ENCODE data around the gene SERPINA10.
"Not testable (repeated sequence)": the region's sequence is repeated elsewhere in the genome, so short reads cannot be mapped to it uniquely, and the experiment has no call there.

Gene SERPINA10

DNA sequence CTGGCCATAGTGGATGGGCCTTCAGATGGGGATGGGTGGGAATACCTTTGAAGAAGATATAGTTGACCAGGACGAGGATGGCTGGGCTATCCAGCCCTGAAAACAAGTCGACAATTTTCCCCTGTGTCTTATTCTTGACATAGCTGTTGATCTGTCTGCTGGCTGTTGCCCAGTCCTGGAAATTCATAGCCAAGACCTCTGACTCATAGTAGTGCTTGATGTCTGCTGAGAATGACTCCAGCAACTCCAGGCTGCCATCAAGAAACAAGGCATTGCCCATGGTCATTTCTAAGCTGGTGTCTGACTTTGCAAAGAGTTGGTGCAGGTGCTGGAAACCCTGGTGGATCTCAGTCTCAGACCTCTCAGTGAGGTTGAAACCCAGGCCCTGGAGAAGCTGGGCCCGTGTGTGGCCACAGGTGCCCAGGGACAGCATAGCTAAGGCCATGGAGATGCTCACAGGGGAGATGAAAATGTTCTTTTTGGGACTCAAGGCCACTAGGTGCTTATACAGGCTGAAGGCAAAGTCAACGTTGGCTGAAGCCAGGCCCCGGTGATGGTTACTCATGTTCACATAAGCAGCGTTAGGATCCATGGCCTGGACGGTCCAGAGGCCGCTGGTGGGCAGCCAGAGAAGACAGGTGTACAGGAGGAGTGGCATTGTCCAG lies 21.1 kb upstream of the SERPINA10 start:
- no peak for DNase-seq

GRCh38 chr14:94312481-94313246 lies 19.6 kb upstream of the SERPINA10 start:
- no peak for DNase-seq

GRCh38 chr14:94310248-94310647 lies 17.2 kb upstream of the SERPINA10 start:
- no peak for DNase-seq

DNA sequence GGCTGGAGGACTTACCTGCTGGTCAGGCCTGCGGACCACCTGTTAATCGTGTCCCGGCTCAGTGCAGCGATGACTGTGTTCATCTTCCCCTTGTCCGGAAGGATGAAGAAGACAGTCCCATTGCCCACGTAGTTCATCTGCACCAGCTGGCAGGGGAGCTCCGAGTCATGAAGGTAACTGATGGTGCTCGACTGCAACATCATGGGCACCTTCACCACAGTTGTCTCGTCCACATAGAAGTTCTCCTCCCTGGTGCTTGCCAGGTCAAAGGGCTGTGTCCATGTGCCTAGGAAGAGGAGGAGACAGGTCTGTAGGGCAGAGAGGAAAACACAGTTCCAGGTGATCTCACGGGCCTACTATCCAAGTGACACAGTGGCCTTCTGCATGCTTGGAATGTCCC lies 16.7 kb upstream of the SERPINA10 start:
- no peak for DNase-seq

DNA sequence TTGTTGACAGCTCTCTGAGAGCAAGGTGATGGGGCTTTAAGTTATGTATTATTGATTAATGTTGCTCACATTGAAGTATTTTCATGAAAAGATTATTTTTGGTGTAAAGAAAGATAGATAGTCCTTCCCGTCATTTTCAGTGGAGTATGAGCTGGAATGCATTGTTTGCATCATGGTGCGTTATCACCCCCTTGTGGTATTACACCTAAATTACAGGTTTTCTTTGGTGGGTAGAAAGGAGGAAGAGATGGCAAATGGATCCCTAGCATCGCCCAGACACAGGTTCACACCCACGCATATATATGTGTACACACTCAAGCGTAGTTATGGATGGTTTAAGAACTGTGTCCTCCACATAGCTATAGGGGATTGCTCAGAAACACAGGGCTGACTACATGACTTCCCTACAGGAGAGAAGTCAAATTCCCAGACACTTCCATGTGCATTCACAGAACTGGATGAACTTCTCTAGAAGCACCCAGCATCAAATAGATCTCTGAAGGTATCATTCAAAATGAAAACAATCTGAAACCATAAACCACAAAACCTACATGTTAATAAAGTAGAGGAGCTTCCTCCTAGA lies 14.4 kb upstream of the SERPINA10 start:
- DNase-seq = no peak

GRCh38 chr14:94306047-94306978 lies 13.2 kb upstream of the SERPINA10 start:
- DNase-seq = no peak

DNA sequence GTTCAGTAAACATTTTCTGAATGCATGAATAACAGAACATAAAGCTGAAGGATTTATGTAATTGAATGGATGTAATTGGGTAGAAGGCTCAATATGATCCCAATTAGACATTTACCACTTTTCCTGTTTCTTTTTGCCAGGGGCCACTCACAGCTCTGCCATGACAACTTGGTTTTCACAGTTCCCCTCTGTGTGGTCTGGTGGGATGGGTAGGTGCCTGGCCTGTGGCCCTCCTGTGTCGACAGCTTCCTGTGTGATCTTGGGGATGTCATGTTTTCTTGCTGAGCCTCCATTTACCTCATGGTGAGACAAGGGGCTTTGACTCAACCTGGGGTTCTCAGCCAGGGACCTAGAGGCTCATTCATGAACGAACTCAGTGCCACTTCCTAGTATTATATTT lies 12.6 kb upstream of the SERPINA10 start:
- no peak for DNase-seq

DNA sequence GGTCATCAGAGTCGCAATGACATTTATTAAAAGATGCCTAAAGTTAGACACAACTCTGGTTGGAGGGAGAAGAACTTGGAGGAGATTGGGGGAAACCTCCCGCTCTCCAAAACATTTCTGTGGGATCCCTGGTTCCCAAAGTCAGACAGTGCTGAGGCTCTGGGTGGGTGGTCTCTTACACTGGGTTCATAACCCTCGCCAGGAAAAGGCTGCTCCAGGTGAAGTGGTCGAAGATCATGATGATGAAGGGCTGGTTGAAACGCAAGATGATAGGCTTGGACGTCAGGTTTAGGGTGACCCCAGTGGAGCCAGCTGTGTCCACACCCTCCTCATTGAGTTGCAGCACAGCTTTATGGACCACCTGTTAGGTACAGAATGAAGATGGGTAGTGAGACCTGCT lies 11.2 kb upstream of the SERPINA10 start:
- no peak for DNase-seq

GRCh38 chr14:94303111-94303510 lies 10.0 kb upstream of the SERPINA10 start:
- DNase-seq = no peak

DNA sequence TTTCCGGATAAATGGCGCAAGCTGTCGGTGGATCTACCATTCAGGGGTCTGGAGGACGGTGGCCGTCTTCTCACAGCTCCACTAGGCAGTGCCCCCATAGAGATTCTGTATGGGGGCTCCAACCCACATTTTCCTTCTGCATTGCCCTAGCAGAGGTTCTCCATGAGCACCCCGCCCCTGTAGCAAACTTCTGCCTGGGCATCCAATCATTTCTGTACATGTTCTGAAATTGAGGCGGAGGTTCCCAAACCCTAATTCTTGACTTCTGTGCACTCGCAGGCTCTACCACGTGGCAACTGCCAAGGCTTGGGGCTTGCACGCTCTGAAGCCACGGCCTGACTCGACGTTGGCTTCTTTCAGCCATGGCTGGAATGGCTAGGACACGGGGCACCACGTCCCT lies 5.1 kb upstream of the SERPINA10 start:
- DNase-seq = no peak

GRCh38 chr14:94296181-94296545 lies 3.1 kb upstream of the SERPINA10 start:
- not testable (repeated sequence) for DNase-seq

- no peak for DNase-seq
These were observed 2.5 kb upstream of the SERPINA10 start for GRCh38 chr14:94295360-94296180.

DNA sequence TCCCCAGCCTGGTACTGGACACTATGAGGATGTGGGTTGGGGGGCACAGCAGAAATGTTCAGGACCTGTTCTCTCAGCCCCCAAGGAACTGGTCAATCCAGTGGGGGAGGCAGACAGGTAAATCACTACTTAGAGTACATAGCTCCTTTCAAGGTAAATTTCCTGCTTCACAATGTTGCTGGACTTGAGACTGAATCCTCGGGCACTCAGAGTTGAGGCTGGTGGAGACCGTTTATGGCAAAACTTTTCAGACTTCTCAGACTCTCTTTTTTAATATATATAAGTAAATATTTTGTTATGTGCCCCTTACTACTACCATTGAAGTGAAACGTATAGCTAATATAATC lies 483 bp upstream of the SERPINA10 start:
- no peak for DNase-seq

GRCh38 chr14:94292526-94292871 lies 569 bp downstream of the SERPINA10 start:
- no peak for DNase-seq

GRCh38 chr14:94291906-94292525 lies 1.1 kb downstream of the SERPINA10 start:
- no peak for DNase-seq

DNA sequence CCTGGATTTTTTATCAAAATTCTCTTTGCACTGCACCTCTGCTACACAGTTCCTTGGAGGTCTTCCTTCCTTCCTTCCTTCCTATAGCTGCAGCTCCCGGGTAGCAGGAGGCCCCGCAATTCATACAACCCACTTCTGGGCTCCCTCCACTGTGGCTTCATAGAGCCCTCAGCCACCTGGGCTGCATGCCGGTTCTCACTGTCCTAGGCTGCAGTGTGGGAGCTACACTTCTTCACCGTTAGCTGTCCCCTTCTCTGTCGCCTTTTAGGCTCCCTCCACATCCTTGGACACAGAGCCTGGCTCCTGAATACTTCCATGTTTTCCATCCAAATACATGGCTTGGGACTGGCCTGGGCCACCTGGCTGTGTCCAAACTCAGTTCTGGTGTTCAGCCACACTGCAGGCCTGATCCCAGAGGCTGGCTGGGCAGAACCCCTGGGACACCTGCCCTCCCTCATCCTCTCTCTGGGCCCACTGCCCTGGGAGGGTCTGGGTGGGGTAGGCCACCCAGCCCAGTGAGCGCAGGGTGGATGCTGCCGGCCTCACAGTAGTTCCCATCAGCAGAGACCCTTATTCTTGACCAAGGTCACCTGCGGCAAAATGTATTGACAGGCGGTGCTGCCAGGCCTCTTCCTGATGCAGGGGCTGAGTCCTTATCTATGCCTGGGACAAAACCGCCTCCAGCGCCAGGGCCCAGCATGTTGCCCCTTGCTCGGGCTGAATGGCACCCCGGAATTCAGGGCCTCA lies 1.7 kb downstream of the SERPINA10 start:
- no peak for DNase-seq

DNA sequence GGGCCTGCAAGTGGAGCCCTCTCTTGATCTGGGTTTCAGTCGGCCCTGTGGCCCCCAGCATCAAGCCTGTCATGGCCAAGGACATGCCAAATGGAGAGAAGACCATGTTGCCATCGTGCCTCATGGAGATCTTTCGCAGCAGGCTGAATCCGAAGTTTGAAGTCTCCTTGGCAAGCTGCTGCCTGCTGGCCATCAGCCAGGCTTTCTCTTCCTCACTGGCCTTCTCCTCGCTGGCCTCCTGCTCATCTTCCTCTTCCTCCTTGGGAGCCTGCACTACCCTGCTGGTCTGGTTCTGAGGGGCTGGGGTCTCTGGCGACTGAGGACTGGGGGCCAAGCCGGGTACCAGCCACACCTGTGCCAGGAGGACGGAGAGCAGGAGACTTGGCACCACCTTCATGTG lies 2.9 kb downstream of the SERPINA10 start:
- no peak for DNase-seq

DNA sequence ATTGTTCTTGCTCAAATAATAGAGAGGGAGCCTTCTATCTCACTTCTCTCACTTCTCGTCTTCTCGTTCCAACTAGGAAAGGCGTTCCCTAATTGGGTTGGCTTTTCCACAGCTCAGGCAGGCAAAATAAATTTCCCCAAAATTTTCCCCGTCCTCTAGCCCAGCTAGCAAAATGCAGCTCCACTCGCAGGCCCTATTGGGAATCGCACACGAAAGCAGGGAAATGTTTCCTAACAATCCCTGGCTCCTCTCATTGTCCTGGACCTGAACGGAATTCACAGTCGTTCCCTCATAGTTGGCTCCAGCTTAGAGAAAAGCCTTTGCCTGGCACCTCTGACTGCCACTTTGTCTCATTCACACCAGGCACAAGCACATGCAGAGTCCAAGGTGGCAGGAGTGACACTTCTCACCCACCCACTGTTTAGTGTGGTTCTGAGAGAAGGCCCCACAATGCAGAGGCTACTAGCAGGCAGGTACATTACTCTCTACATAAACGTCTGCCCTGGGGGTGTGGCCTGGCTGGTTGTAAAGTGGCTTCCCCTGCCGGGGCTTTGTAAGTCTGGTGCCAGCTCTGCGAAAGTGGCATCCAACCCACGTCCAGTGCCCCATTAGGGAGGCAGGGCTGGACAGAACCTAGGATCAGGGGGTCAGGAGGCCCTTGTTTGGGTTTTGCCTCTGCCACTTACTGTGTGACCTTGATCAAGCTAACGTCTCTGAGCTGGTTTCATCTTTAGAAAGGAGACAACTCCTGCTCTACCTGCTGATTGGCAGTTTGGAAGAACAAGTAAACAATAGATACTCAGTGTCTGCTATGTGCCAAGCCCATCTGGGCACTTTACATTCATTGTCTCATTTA lies 4.2 kb downstream of the SERPINA10 start:
- no peak for DNase-seq

DNA sequence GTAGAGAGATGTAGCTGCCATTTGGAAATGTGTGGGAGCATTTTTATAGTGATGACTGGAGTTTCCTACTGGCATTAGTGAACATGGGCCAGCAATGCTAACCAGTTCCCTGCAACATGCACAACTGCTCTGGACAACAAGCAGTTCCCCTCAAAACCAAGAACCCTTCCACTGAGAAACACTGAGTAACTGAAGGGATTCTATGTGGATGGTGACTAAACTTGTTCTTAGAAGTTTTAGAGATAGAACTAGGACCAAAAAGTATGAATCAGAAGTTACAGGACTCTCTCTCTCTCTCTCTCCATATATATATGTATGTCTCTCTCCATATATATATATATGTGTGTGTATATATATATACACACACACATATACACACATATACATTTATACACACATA lies 7.9 kb downstream of the SERPINA10 start:
- DNase-seq = no peak

DNA sequence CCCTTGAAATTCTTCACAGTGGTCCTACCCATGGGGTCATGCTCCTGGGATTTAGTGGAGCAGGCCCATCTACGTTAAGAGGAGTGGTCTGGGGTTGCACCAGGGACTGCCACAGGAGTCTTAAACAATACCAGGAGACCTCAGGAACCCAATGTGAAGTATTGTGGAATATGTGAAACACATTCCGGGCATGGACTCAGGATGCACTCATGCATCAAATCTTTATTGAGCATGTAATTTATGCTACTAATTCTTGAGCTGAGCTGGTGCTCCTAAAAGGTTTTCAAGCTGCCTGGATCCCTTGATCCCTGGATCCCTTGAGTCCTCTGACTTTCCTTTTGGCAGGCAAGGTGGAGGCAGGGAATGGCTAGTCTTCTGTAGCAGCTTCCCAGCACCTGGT lies 8.8 kb downstream of the SERPINA10 start:
- no peak for DNase-seq

Data from T-helper 1 cell (primary cell).